Right cardiac atrium (tissue), 5 donors: ENCODE measurements around the gene TSPAN18. TPM values are rescaled to one million over a fixed set of nuclear protein-coding genes. Genes with fewer than 3 reads are reported as not detected.

Experiments used
- ATAC-seq, 2 donors: fragments of 200-7000 bp; cut with Tn5 transposase; one replicate each; pipeline versions ENCODE4 v1.8.0 to v1.9.1; 2020; ENCODE audit warnings: moderate library complexity in 2 of 2, mild to moderate bottlenecking in 1 of 2
- DNase-seq, 3 donors: peaks; one replicate each; pipeline ENCODE4 v3.0.0-alpha.2; 2020
- H3K27ac ChIP-seq: one replicate; pipeline ENCODE4 v1.5.1; 2013; ENCODE audit warnings: mild to moderate bottlenecking, low read length, control low read depth, moderate library complexity
- H3K27me3 ChIP-seq: one replicate; pipeline ENCODE4 v1.6.1; 2013; ENCODE audit not compliant: control insufficient read depth, insufficient read depth
- H3K4me1 ChIP-seq: one replicate; pipeline ENCODE4 v1.6.1; 2013; ENCODE audit warnings: low read length; ENCODE audit not compliant: control insufficient read depth, insufficient read depth
- H3K4me3 ChIP-seq: one replicate; pipeline ENCODE4 v1.5.1; 2013; ENCODE audit warnings: low read length, control low read depth
- H3K9me3 ChIP-seq: one replicate; pipeline ENCODE4 v1.6.1; 2013; ENCODE audit warnings: low read length; ENCODE audit not compliant: control insufficient read depth
- WGBS: extraction: QIAGEN DNeasy Blood & Tissue Kit; methylation state at CpG from one replicate; pipeline ENCODE4 v1.1.7; 2013; 5-methylcytosine and 5-hydroxymethylcytosine counted together
- intact Hi-C, 4 donors: fragments of 100-400 bp; cut with DNase I; formaldehyde crosslinking; loops; one replicate each; pipeline versions ENCODE4 v1.11.0 to v1.14.0; 2022 to 2023
- polyA plus RNA-seq: library from polyadenylated mRNA; stranded (reverse); fragments of 200-250 nt; gene quantifications from one replicate; pipeline ENCODE4 v1.2.3, GENCODE V29; 2013
- total RNA-seq, 4 donors: library from RNA; stranded (reverse); fragmentation: NEBNext Ultra II Directional; extraction: Animal tissue kit (Norgen Biotek cat#: 25700); gene quantifications; one replicate each; pipeline ENCODE4 v1.2.1, GENCODE V29; 2021
- donor health status: healthy with polysubstance abuse.
- donor health status: DM: no; HTN: yes; CAD: no.
- donor health status: DM: no; HTN: no; CAD: no.
- donor health status: DM: no; HTN: yes; CAD: no; lungs with severe emphysema.
- donor health status: DM: yes; HTN: yes; CAD: no.

The TSPAN18 gene
- total and polyA plus RNA-seq, 5 donors, result 120 to 236 (median 192) TPM

GRCh38 chr11:44880953-44881352, 154.2 kb downstream of the TSPAN18 start:
- no peaks in the 10 kb centered on the region for H3K9me3 ChIP-seq
- intact Hi-C loops, result no loop called here
- 89% methylated on average over 4 of the region's 4 CpGs for WGBS

GRCh38 chr11:44883277-44883676, 156.5 kb downstream of the TSPAN18 start:
- no peaks in the 10 kb centered on the region for H3K27me3 ChIP-seq
- peak in 1 of 3 donors; percentile 9 for DNase-seq
- intact Hi-C loops, result no loop called here
- no peak overlapping the region for H3K4me3 ChIP-seq
- WGBS, result 58% methylated on average over 6 of the region's 6 CpGs
- H3K9me3 ChIP-seq, result no peaks in the 10 kb centered on the region
- peaks cover 10% of the 10 kb centered on the region for H3K4me1 ChIP-seq
- ATAC-seq, result no peak
- no peak overlapping the region for H3K27ac ChIP-seq

More at GRCh38 chr11:44880953-44881352, 154.2 kb downstream of the TSPAN18 start:
- H3K27ac ChIP-seq, result no peak overlapping the region
- DNase-seq (no peak), ATAC-seq (no peak)
- H3K4me3 ChIP-seq, result no peak overlapping the region
- H3K27me3 ChIP-seq, result no peaks in the 10 kb centered on the region
- H3K4me1 ChIP-seq, result peaks cover 5% of the 10 kb centered on the region

DNA sequence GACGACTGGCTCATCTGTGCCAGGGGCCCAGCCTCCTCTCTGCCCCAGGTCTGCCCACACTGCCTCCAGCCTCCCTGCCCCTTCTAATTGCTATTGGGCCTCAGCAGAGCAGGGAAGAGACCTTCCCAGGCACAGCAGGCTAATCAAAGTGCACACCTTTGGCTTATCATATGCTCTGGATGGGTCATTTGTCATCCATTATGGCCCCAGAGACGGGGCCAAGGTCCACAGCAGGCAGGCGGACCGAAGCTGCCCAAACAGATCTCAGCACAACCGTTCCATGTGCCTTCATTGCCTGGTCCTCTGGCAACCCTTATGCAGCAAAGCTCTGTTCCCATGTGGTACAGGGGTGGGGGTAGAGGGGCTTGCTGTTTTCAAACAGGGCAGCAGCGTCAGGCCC, 157.3 kb downstream of the TSPAN18 start:
- Histone ChIP-seq H3K4me3 (no peak overlapping the region), H3K27me3 (no peaks in the 10 kb centered on the region), H3K27ac (no peak overlapping the region), H3K9me3 (no peaks in the 10 kb centered on the region), H3K4me1 (peaks cover 10% of the 10 kb centered on the region)
- ATAC-seq, result no peak
- 94% methylated on average over 6 of the region's 6 CpGs for WGBS
- DNase-seq, result no peak
- intact Hi-C loops, result no loop called here

GRCh38 chr11:44885065-44885810, 158.5 kb downstream of the TSPAN18 start:
- H3K27ac ChIP-seq, result no peak overlapping the region
- WGBS, result 76% methylated on average over 12 of the region's 12 CpGs
- DNase-seq, result no peak

GRCh38 chr11:44885919-44886789, 159.4 kb downstream of the TSPAN18 start:
- DNase-seq (peak in 1 of 3 donors; percentile 10), ATAC-seq (no peak)
- Histone ChIP-seq H3K4me3 (no peak overlapping the region), H3K27ac (no peak overlapping the region), H3K9me3 (no peaks in the 10 kb centered on the region), H3K4me1 (peaks cover 10% of the 10 kb centered on the region), H3K27me3 (no peaks in the 10 kb centered on the region)
- intact Hi-C loops, result no loop called here
- 56% methylated on average over 13 of the region's 13 CpGs for WGBS

More at GRCh38 chr11:44885065-44885810, 158.5 kb downstream of the TSPAN18 start:
- H3K27me3 ChIP-seq, result no peaks in the 10 kb centered on the region
- peaks cover 10% of the 10 kb centered on the region for H3K4me1 ChIP-seq
- H3K4me3 ChIP-seq, result no peak overlapping the region
- H3K9me3 ChIP-seq, result no peaks in the 10 kb centered on the region
- intact Hi-C loops, result no loop called here
- ATAC-seq, result no peak

DNA sequence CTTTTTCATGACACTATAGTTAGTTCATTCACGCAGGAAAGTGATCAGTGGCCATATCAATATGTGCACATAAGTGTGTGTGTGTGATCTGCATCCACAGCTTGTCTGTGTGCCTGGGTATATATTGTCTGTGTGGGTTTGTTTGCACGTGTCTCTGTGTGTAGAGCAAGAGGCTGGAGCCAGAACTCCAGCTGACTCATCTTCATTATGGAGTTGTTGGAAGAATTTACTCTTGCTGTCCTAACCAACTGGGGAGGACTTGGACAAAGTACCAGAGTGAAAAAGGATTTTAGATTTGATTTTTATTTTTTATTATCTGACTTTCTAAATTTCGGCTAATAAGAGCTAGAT, 160.0 kb downstream of the TSPAN18 start:
- no peaks in the 10 kb centered on the region for H3K27me3 ChIP-seq
- DNase-seq (no peak), ATAC-seq (peak in 1 of 2 donors; percentile 46)
- H3K9me3 ChIP-seq, result no peaks in the 10 kb centered on the region
- 33% methylated on average over 3 of the region's 3 CpGs for WGBS
- H3K27ac ChIP-seq, result no peak overlapping the region
- no peak overlapping the region for H3K4me3 ChIP-seq
- intact Hi-C loops, result no loop called here
- peaks cover 10% of the 10 kb centered on the region for H3K4me1 ChIP-seq

GRCh38 chr11:44887636-44888035, 160.9 kb downstream of the TSPAN18 start:
- H3K27ac ChIP-seq, result no peak overlapping the region
- peaks cover 10% of the 10 kb centered on the region for H3K4me1 ChIP-seq

DNA sequence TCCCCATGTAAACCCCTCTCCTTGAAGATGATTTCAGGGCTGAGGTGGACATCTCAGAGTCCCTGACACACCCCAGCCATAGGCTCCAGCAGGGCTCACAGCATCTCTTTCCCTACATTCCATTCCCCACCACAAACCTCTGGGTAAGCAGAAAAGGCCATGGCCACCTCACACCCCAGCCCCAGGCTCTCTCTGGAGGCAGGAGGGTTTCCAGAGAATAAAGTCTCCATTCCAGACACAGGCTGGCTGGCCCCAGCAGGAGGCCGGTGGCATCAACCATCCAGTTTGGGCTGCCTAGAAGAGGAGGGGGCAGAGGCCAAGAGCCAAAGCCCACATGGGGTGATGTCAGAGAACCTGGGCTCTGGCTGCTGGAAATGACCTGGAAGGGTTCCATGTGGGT, 162.5 kb downstream of the TSPAN18 start:
- peaks cover 20% of the 10 kb centered on the region for H3K4me1 ChIP-seq
- no peak for DNase-seq

More at GRCh38 chr11:44887636-44888035, 160.9 kb downstream of the TSPAN18 start:
- no peak overlapping the region for H3K4me3 ChIP-seq
- no peak for ATAC-seq
- H3K9me3 ChIP-seq, result no peaks in the 10 kb centered on the region
- 75% methylated on average over 3 of the region's 3 CpGs for WGBS
- DNase-seq, result no peak
- no peaks in the 10 kb centered on the region for H3K27me3 ChIP-seq
- intact Hi-C loops, result no loop called here

GRCh38 chr11:44892843-44893242, 166.1 kb downstream of the TSPAN18 start:
- ATAC-seq, result no peak
- Histone ChIP-seq H3K9me3 (no peaks in the 10 kb centered on the region), H3K27ac (peak overlapping the region; percentile 34), H3K27me3 (no peaks in the 10 kb centered on the region), H3K4me3 (no peak overlapping the region), H3K4me1 (peaks cover 10% of the 10 kb centered on the region)
- DNase-seq, result no peak
- WGBS, result 90% methylated on average over 7 of the region's 7 CpGs
- intact Hi-C loops, result loop anchor here (5.0 to 10.0 kb wide), 3 partner anchors 166 to 338 kb away; partner anchors contain the start of gene TSPAN18 (in 3 of the 4)

More for the DNA sequence above, 162.5 kb downstream of the TSPAN18 start:
- H3K4me3 ChIP-seq, result no peak overlapping the region
- ATAC-seq, result no peak
- H3K9me3 ChIP-seq, result no peaks in the 10 kb centered on the region
- H3K27me3 ChIP-seq, result no peaks in the 10 kb centered on the region
- WGBS, result 84% methylated on average over 1 of the region's 1 CpG
- intact Hi-C loops, result no loop called here
- H3K27ac ChIP-seq, result no peak overlapping the region

DNA sequence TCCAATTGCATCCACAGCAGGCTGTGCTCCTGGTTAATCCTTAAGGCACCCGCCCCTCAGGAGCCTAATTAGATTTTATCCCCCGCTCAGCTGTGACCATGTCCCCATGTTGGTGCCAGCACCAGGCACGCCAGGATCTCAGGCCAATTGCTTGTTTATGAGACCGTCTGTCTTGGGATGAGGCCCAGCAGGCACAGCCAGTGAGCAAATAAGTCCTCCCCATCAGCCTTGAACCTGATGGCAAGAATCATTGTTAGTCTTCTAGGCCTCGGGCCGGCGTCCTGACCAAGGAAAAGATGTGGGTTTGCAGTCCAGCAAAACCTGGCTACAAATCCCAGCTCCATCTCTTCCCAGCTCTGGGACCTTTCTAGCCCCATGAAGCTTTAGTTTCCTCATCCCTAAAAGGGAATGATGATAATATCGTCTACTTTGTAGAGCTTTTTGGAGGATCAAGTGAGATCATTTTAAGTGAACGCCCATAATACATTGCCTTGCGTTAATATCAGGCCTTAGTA, 166.6 kb downstream of the TSPAN18 start:
- Histone ChIP-seq H3K9me3 (no peaks in the 10 kb centered on the region), H3K4me1 (peaks cover 10% of the 10 kb centered on the region), H3K27me3 (no peaks in the 10 kb centered on the region), H3K27ac (peak overlapping the region; percentile 73), H3K4me3 (no peak overlapping the region)
- DNase-seq (peak; percentile 46 to 75 (median 69)), ATAC-seq (peak; percentile 7 to 48)
- 42% methylated on average over 10 of the region's 10 CpGs for WGBS
- intact Hi-C loops, result loop anchor here (5.0 to 10.0 kb wide), 3 partner anchors 166 to 339 kb away; partner anchors contain the start of gene TSPAN18 (in 3 of the 4)
